ENCODE measurements around the gene CIT.

CIT gene

GRCh38 chr12:119864591-119864990 is 12.5 kb downstream of the CIT start:
- DNase-seq (ENCODE audit: low spot score), result no peak
- FAIRE-seq, result no peak

- no peak for DNase-seq (ENCODE audit: low spot score)
- no peak for FAIRE-seq
Observed at GRCh38 chr12:119859241-119859640, 17.9 kb downstream of the CIT start.

GRCh38 chr12:119857041-119857591 is 20.0 kb downstream of the CIT start:
- no peak for FAIRE-seq

GRCh38 chr12:119850330-119850729 is 26.8 kb downstream of the CIT start:
- no peak for FAIRE-seq

More at GRCh38 chr12:119857041-119857591, 20.0 kb downstream of the CIT start:
- DNase-seq (ENCODE audit: low spot score), result no peak

GRCh38 chr12:119843100-119843499 is 34.0 kb downstream of the CIT start:
- no peak for FAIRE-seq
- DNase-seq (ENCODE audit: low spot score), result no peak

More at GRCh38 chr12:119850330-119850729, 26.8 kb downstream of the CIT start:
- no peak for DNase-seq (ENCODE audit: low spot score)

GRCh38 chr12:119842380-119842779 is 34.7 kb downstream of the CIT start:
- FAIRE-seq (no peak), DNase-seq (ENCODE audit: low spot score) (no peak)

- FAIRE-seq, result no peak
Observed at GRCh38 chr12:119841433-119842210, 35.5 kb downstream of the CIT start.

GRCh38 chr12:119840582-119840981 is 36.5 kb downstream of the CIT start:
- DNase-seq (ENCODE audit: low spot score), result no peak
- no peak for FAIRE-seq

More at GRCh38 chr12:119841433-119842210, 35.5 kb downstream of the CIT start:
- DNase-seq (ENCODE audit: low spot score), result no peak

- no peak for FAIRE-seq
Observed at GRCh38 chr12:119840168-119840567, 37.0 kb downstream of the CIT start.

GRCh38 chr12:119838826-119839600 is 38.1 kb downstream of the CIT start:
- DNase-seq (ENCODE audit: low spot score), result no peak
- FAIRE-seq, result no peak

More at GRCh38 chr12:119840168-119840567, 37.0 kb downstream of the CIT start:
- no peak for DNase-seq (ENCODE audit: low spot score)

GRCh38 chr12:119836781-119837180 is 40.3 kb downstream of the CIT start:
- no peak for DNase-seq (ENCODE audit: low spot score)
- no peak for FAIRE-seq

- no peak for FAIRE-seq
Observed at GRCh38 chr12:119835068-119835467, 42.1 kb downstream of the CIT start.

GRCh38 chr12:119829439-119829838 is 47.7 kb downstream of the CIT start:
- no peak for FAIRE-seq
- DNase-seq (ENCODE audit: low spot score), result no peak

More at GRCh38 chr12:119835068-119835467, 42.1 kb downstream of the CIT start:
- DNase-seq (ENCODE audit: low spot score), result no peak

- DNase-seq (ENCODE audit: low spot score) (no peak), FAIRE-seq (no peak)
Observed at GRCh38 chr12:119828300-119828699, 48.8 kb downstream of the CIT start.

GRCh38 chr12:119827760-119828159 is 49.4 kb downstream of the CIT start:
- no peak for FAIRE-seq

GRCh38 chr12:119826661-119827445 is 50.3 kb downstream of the CIT start:
- no peak for DNase-seq (ENCODE audit: low spot score)
- FAIRE-seq, result no peak

More at GRCh38 chr12:119827760-119828159, 49.4 kb downstream of the CIT start:
- DNase-seq (ENCODE audit: low spot score), result no peak

GRCh38 chr12:119825262-119825661 is 51.9 kb downstream of the CIT start:
- no peak for DNase-seq (ENCODE audit: low spot score)
- no peak for FAIRE-seq

- FAIRE-seq (no peak), DNase-seq (ENCODE audit: low spot score) (no peak)
Observed at GRCh38 chr12:119822046-119822445, 55.1 kb downstream of the CIT start.

- DNase-seq (ENCODE audit: low spot score) (no peak), FAIRE-seq (no peak)
Observed at GRCh38 chr12:119819322-119819721, 57.8 kb downstream of the CIT start.

GRCh38 chr12:119817546-119818343 is 59.4 kb downstream of the CIT start:
- FAIRE-seq, result no peak

More at GRCh38 chr12:119817546-119818343, 59.4 kb downstream of the CIT start:
- DNase-seq (ENCODE audit: low spot score), result no peak
